Measurements from ENCODE around the gene AIF1. TPM values are rescaled to one million over a fixed set of nuclear protein-coding genes. Genes with fewer than 3 reads are reported as not detected.

The AIF1 gene
- total RNA-seq, 4 donors from 2014 or later = 4.3 to 11.0 (median 4.8) TPM

DNA sequence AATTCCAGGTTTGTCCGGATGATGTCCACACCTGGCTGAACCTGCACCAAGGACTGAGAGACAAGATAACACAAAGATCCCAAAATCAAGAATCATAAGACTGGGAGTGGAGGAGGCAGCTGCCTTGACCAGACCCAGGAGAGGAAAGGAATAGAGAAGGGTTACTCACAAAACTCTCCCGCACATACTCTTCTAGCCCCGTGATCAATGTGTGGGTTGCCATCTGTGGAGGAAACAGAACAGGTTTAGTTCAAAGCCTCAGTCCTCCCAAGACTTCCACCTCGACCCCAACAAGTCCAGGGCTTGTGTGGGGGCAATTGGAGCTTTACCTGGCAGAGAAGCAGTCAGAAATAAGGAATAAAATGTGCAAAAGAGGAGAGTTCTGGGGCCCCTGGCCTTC is 26.3 kb downstream of the AIF1 start:
- in situ Hi-C loops (cut with MboI; ENCODE audit: low sequenced_read_pairs in 4 of 4) (no loop called here), intact Hi-C loops (cut with DNase I; ENCODE audit: low total_unique reads) (no loop called here)
- Histone ChIP-seq H3K4me1 (no peaks in the 10 kb centered on the region), H3K9me3 (no peaks in the 10 kb centered on the region), H3K36me3 (peaks cover 7 to 91% of the 10 kb centered on the region in 2 donors), H3K27ac (no peak overlapping the region), H3K4me3 (no peak overlapping the region), H3K27me3 (no peaks in the 10 kb centered on the region)
- TF ChIP-seq, protein P1, sequence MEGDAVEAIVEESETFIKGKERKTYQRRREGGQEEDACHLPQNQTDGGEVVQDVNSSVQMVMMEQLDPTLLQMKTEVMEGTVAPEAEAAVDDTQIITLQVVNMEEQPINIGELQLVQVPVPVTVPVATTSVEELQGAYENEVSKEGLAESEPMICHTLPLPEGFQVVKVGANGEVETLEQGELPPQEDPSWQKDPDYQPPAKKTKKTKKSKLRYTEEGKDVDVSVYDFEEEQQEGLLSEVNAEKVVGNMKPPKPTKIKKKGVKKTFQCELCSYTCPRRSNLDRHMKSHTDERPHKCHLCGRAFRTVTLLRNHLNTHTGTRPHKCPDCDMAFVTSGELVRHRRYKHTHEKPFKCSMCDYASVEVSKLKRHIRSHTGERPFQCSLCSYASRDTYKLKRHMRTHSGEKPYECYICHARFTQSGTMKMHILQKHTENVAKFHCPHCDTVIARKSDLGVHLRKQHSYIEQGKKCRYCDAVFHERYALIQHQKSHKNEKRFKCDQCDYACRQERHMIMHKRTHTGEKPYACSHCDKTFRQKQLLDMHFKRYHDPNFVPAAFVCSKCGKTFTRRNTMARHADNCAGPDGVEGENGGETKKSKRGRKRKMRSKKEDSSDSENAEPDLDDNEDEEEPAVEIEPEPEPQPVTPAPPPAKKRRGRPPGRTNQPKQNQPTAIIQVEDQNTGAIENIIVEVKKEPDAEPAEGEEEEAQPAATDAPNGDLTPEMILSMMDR (IDR thresholded peaks at IDR 0.05 in 4 of 5, conservative IDR thresholded peaks at IDR 0.05 in 1 of 5) = no peak
- no peak for TF ChIP-seq POLR2A (IDR thresholded peaks at IDR 0.05)
- no peak for DNase-seq
- ATAC-seq = no peak

DNA sequence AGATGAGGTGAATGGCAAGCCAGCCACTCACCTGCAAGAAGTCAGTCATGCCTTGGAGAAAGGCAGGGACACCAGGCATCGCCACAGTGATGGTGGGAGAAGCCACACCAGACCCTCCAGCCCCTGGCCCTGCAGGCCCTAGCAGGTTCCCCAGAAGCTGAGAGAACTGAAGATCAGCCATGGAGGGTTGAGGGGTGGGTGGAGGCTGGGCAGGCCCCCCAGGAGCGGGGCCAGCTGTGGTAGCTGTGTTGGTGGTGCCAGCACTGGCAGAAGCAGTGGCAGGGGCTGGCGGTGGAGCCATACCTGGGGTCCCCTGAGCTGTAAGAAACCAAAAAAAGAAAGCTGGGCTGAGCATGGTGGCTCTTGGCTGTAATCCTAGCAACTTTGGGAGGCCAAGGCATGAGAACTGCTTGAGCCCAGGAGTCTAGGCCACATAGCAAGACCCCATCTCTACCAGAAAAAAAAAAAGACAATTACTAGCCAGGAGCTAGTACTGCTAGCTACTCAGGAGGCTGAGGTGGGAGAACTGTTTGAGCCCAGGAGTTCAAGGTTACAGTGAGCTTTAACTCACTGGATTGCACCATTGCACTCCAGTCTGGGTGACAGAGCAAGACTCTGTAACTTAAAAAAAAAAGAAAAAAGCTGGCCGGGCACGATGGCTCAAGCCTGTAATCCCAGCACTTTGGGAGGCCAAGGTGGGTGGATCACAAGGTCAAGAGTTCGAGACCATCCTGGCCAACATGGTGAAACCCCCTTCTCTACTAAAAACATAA is 27.9 kb downstream of the AIF1 start:
- no peak overlapping the region for H3K4me3 ChIP-seq
- ATAC-seq = no peak
- no peaks in the 10 kb centered on the region for H3K4me1 ChIP-seq
- peaks cover 7 to 91% of the 10 kb centered on the region in 2 donors for H3K36me3 ChIP-seq
- H3K27ac ChIP-seq = no peak overlapping the region
- TF ChIP-seq, protein P1 (IDR thresholded peaks at IDR 0.05 in 4 of 5, conservative IDR thresholded peaks at IDR 0.05 in 1 of 5) = no peak
- no peak for TF ChIP-seq POLR2A (IDR thresholded peaks at IDR 0.05)
- no peaks in the 10 kb centered on the region for H3K27me3 ChIP-seq
- DNase-seq = no peak
- in situ Hi-C loops (cut with MboI; ENCODE audit: low sequenced_read_pairs in 4 of 4) (no loop called here), intact Hi-C loops (cut with DNase I; ENCODE audit: low total_unique reads) (no loop called here)
- H3K9me3 ChIP-seq = no peaks in the 10 kb centered on the region

DNA sequence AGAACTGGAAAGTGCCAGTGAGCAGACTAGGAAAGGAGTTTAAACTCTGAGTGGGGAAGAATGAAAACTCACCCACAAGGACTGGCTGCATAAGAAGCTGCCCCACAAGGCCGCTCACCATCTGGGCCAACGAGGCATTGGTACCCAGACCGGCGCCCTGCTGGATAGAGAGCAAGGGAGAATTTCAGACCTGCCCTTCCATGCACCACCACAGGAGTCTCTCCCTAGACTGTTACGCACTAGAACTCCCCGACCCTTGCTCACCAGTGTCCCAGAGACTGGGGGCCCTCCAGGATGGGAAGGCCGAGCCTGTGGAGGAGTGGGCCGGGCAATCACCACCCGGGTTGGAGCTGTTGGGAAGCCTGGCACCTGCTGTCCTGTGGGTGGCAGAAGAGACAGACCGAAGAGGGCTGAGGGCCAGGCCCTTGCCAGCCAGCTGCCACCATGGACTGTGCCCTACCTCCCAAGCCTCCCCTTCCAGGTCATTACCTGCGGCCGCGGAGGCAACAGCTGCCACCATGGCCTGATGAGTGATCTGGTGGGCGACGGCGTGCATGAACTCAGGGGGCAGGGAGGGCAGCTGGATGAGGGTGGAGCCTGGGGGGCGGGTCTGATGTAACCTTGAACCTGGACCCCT is 28.9 kb downstream of the AIF1 start:
- intact Hi-C loops (cut with DNase I; ENCODE audit: low total_unique reads) = no loop called here
- ATAC-seq = no peak
- TF ChIP-seq, protein P1 (IDR thresholded peaks at IDR 0.05 in 4 of 5, conservative IDR thresholded peaks at IDR 0.05 in 1 of 5) = no peak
- no peak for TF ChIP-seq POLR2A (IDR thresholded peaks at IDR 0.05)

DNA sequence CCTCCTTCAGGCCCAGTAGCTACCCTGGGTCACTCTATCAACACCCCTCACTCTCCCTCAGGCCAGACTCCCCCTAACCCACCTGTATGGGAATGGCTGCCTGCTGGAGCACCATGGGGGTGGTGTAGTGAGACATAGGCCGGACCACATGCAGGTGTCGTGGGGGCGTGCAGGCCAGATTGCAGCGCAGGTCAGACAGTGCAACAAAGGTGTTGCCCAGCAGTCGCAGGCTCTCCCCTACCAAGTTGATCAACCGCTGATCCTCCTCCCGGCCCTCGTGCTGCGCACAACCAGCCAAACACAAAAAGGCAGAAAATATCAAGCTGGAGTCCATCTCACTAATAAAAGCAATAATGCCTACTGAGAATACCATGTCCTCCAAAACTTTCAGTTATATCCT is 30.3 kb downstream of the AIF1 start:
- DNase-seq (no peak), ATAC-seq (no peak)
- in situ Hi-C loops (cut with MboI; ENCODE audit: low sequenced_read_pairs in 4 of 4) = no loop called here
- Histone ChIP-seq H3K27me3 (no peaks in the 10 kb centered on the region), H3K27ac (no peak overlapping the region), H3K9me3 (no peaks in the 10 kb centered on the region), H3K4me1 (peaks cover 0 to under 1% of the 10 kb centered on the region in 2 donors), H3K4me3 (no peak overlapping the region), H3K36me3 (peaks cover 10 to 96% of the 10 kb centered on the region in 2 donors)
- TF ChIP-seq, protein P1 (IDR thresholded peaks at IDR 0.05 in 4 of 5, conservative IDR thresholded peaks at IDR 0.05 in 1 of 5) = no peak
- no peak for TF ChIP-seq POLR2A (IDR thresholded peaks at IDR 0.05)
- intact Hi-C loops (cut with DNase I; ENCODE audit: low total_unique reads) = no loop called here

More for the DNA sequence above, 28.9 kb downstream of the AIF1 start:
- H3K27ac ChIP-seq = no peak overlapping the region
- peaks cover 10 to 94% of the 10 kb centered on the region in 2 donors for H3K36me3 ChIP-seq
- DNase-seq = no peak
- H3K9me3 ChIP-seq = no peaks in the 10 kb centered on the region
- no peaks in the 10 kb centered on the region for H3K27me3 ChIP-seq
- no peaks in the 10 kb centered on the region for H3K4me1 ChIP-seq
- in situ Hi-C loops (cut with MboI; ENCODE audit: low sequenced_read_pairs in 4 of 4) = no loop called here
- no peak overlapping the region for H3K4me3 ChIP-seq

Data from gastrocnemius medialis (tissue), 4 donors.